Sigmoid colon (tissue), 7 donors: ENCODE data around the gene NEK2. TPM values are rescaled to one million over a fixed set of nuclear protein-coding genes. Genes with fewer than 3 reads are reported as not detected.

Experiments
- DNase-seq: peaks from one replicate; pipeline ENCODE4 v3.0.0-alpha.2; 2019
- H3K27ac ChIP-seq, 4 donors: fragments of 200-600 bp; sonication (generic); one replicate each; pipeline ENCODE4 v1.5.1; 2016 to 2019; ENCODE audit warnings: mild to moderate bottlenecking in 1 of 4
- H3K27me3 ChIP-seq, 3 donors: fragments of 200-600 bp; sonication (generic); one replicate each; pipeline ENCODE4 v1.5.1; 2019; ENCODE audit warnings: mild to moderate bottlenecking in 1 of 3
- H3K36me3 ChIP-seq, 4 donors: fragments of 200-600 bp; sonication (generic); one replicate each; pipeline ENCODE4 v1.5.1; 2016 to 2019
- H3K4me1 ChIP-seq, 4 donors: fragments of 200-600 bp; sonication (generic); one replicate each; pipeline ENCODE4 v1.5.1; 2017 to 2019
- H3K4me3 ChIP-seq, 4 donors: fragments of 200-600 bp; sonication (generic); one replicate each; pipeline ENCODE4 v1.5.1; 2017 to 2019; ENCODE audit warnings: mild to moderate bottlenecking in 2 of 4, moderate library complexity in 1 of 4
- H3K9me3 ChIP-seq, 4 donors: fragments of 200-600 bp in 3 of 4; sonication (generic) in 3 of 4; one replicate each; pipeline versions ENCODE4 v1.5.1 to v1.6.1; 2013 to 2019
- EP300 ChIP-seq, 4 donors: sonication (generic); formaldehyde crosslinking; IDR thresholded peaks; one replicate each; pipeline ENCODE4 v1.6.1; 2017; ENCODE audit warnings: antibody characterized with exemption in 4 of 4
- POLR2A ChIP-seq, 2 donors: fragments of 450-650 bp; IDR thresholded peaks; one replicate each; pipeline ENCODE4 v1.6.1; 2016; ENCODE audit warnings: antibody characterized with exemption in 2 of 2, mild to moderate bottlenecking in 2 of 2, moderate library complexity in 2 of 2
- POLR2AphosphoS5 ChIP-seq, 4 donors: sonication (generic); formaldehyde crosslinking; IDR thresholded peaks; one replicate each; pipeline ENCODE4 v1.6.1; 2017; ENCODE audit warnings: antibody characterized with exemption in 4 of 4
- WGBS, 2 donors: extraction: QIAGEN DNeasy Blood & Tissue Kit; methylation state at CpG; one replicate each; pipeline ENCODE4 v1.1.7; 2013; 5-methylcytosine and 5-hydroxymethylcytosine counted together
- intact Hi-C: fragments of 100-400 bp; cut with DNase I; formaldehyde crosslinking; loops from one replicate; pipeline ENCODE4 v1.15.1; 2023
- polyA plus RNA-seq, 3 donors: library from polyadenylated mRNA; stranded (reverse); fragments of 200-250 nt; gene quantifications; one replicate each; pipeline ENCODE4 v1.2.3, GENCODE V29; 2013
- total RNA-seq, 4 donors: library from RNA; depleted of rRNA; stranded (reverse); fragments of >200 nt; gene quantifications; one replicate each; pipeline ENCODE4 v1.1.0, GENCODE V29; 2016
- TF ChIP-seq, protein P1 (sequence below), 4 experiments: fragments of 450-650 bp in 3 of 4; fragments of 200-600 bp in 1 of 4; IDR thresholded peaks; one replicate each; pipeline ENCODE4 v1.5.1; 2016 to 2019; ENCODE audit warnings: antibody characterized with exemption in 4 of 4, mild to moderate bottlenecking in 3 of 4, moderate library complexity in 2 of 4
- donor health status: healthy with polysubstance abuse.
- donor health status: Bipolar disorder and iron deficiency.
- donor health status: healthy.

Gene NEK2
- total and polyA plus RNA-seq, 7 donors = 0.41 to 11.5 (median 1.9) TPM; not detected in 2

DNA sequence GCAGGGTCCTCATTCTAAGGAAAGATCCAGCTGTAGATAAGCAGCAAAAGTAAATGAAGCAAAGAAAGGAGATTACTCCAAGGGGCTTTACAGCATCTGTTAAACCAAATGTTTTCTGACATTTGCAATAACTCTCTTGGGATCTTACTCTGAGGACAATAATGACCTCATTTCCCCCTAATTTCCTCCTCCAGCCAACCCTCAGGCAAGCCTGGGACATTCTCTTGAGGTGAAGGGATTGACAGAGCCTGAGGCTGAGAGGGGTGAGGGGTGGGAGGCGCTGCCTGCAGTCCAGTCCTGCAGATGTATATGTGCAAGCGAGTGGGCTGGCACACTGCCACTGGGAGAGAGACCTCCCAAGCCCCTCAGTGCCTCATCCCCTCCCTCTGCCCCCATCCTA lies 40.5 kb upstream of the NEK2 start:
- Histone ChIP-seq H3K36me3 (no peaks in the 10 kb centered on the region), H3K4me3 (no peak overlapping the region), H3K27me3 (no peaks in the 10 kb centered on the region), H3K27ac (no peak overlapping the region), H3K9me3 (no peaks in the 10 kb centered on the region), H3K4me1 (no peaks in the 10 kb centered on the region)
- WGBS, 2 donors = 71 to 78% methylated on average over 2 of the region's 2 CpGs
- TF ChIP-seq, protein P1, sequence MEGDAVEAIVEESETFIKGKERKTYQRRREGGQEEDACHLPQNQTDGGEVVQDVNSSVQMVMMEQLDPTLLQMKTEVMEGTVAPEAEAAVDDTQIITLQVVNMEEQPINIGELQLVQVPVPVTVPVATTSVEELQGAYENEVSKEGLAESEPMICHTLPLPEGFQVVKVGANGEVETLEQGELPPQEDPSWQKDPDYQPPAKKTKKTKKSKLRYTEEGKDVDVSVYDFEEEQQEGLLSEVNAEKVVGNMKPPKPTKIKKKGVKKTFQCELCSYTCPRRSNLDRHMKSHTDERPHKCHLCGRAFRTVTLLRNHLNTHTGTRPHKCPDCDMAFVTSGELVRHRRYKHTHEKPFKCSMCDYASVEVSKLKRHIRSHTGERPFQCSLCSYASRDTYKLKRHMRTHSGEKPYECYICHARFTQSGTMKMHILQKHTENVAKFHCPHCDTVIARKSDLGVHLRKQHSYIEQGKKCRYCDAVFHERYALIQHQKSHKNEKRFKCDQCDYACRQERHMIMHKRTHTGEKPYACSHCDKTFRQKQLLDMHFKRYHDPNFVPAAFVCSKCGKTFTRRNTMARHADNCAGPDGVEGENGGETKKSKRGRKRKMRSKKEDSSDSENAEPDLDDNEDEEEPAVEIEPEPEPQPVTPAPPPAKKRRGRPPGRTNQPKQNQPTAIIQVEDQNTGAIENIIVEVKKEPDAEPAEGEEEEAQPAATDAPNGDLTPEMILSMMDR (IDR thresholded peaks at IDR 0.05) = no peak
- TF ChIP-seq EP300 (IDR thresholded peaks at IDR 0.05) (no peak), POLR2AphosphoS5 (IDR thresholded peaks at IDR 0.05) (no peak), POLR2A (IDR thresholded peaks at IDR 0.05) (no peak)
- intact Hi-C loops = no loop called here
- no peak for DNase-seq

DNA sequence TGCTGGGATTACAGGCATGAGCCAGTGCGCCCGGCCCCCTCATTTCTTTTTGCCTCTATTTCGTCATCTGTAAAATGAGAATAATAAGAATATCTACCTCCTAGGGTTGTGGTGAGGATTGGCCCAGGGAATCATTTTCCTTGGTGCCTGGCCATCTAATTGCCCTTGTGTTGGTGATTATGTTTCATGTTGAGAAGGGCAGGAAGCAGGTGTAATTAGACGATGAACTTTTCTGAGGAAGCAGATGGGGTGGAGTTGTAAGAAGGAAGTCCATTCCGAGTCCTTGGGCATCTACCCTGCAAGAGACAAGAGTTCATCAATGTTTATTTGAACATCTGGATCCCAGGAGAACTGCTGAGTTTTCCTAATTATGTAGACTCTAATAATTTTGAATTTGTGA lies 38.7 kb upstream of the NEK2 start:
- Histone ChIP-seq H3K36me3 (no peaks in the 10 kb centered on the region), H3K27ac (no peak overlapping the region), H3K27me3 (no peaks in the 10 kb centered on the region), H3K9me3 (no peaks in the 10 kb centered on the region), H3K4me1 (no peaks in the 10 kb centered on the region), H3K4me3 (no peak overlapping the region)
- intact Hi-C loops = no loop called here
- TF ChIP-seq POLR2A (IDR thresholded peaks at IDR 0.05) (no peak), EP300 (IDR thresholded peaks at IDR 0.05) (no peak), POLR2AphosphoS5 (IDR thresholded peaks at IDR 0.05) (no peak)
- TF ChIP-seq, protein P1 (IDR thresholded peaks at IDR 0.05) = no peak
- DNase-seq = no peak
- WGBS, 2 donors = 56 to 69% methylated on average over 5 of the region's 5 CpGs

DNA sequence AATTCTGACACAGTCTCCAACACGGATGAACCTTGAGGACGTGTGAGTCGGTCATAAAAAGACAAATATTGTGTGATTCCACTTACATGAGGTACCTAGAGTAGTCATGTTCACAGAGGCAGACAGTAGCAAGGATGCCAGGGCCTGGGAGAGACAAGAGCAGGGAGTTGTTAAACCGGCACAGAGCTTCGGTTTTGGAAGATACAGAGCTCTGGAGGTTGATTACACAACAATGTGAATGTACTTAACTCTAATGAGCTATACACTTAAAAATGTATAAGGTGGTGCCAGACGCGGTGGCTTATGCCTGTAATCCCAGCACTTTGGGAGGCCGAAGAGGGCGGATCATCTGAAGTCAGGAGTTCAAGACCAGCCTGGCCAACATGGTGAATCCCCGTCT lies 37.8 kb upstream of the NEK2 start:
- Histone ChIP-seq H3K27ac (no peak overlapping the region), H3K36me3 (no peaks in the 10 kb centered on the region), H3K4me1 (no peaks in the 10 kb centered on the region), H3K9me3 (no peaks in the 10 kb centered on the region), H3K27me3 (no peaks in the 10 kb centered on the region), H3K4me3 (no peak overlapping the region)
- no peak for TF ChIP-seq EP300 (IDR thresholded peaks at IDR 0.05)
- no peak for TF ChIP-seq POLR2AphosphoS5 (IDR thresholded peaks at IDR 0.05)
- TF ChIP-seq, protein P1 (IDR thresholded peaks at IDR 0.05) = no peak
- no peak for TF ChIP-seq POLR2A (IDR thresholded peaks at IDR 0.05)
- intact Hi-C loops = no loop called here
- no peak for DNase-seq
- 85 to 90% methylated on average over 10 of the region's 10 CpGs for WGBS, 2 donors

DNA sequence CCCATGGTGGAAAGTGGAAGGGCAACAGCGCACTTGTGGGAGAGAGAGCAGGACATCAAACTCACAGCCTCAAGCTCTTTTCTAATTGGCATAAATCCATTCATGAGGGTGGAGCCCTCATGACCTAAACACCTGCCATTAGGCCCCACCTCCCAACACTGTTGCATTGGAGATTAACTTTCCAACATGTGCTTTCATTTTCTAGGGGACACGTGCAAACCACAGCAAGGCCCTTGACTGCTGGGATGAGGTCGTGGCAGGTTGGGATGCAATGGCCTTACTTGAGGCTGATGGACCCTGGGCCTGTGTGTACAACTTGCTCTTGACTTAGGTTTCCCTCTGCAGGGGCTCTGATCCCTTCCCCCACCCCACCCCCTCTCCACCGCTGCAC lies 35.9 kb upstream of the NEK2 start:
- no peaks in the 10 kb centered on the region for H3K9me3 ChIP-seq
- H3K27ac ChIP-seq = no peak overlapping the region
- WGBS, 2 donors = 74 to 81% methylated on average over 4 of the region's 4 CpGs
- DNase-seq = no peak
- no peaks in the 10 kb centered on the region for H3K4me1 ChIP-seq
- TF ChIP-seq POLR2AphosphoS5 (IDR thresholded peaks at IDR 0.05) (no peak), POLR2A (IDR thresholded peaks at IDR 0.05) (no peak), EP300 (IDR thresholded peaks at IDR 0.05) (no peak)
- TF ChIP-seq, protein P1 (IDR thresholded peaks at IDR 0.05) = no peak
- intact Hi-C loops = no loop called here
- no peak overlapping the region for H3K4me3 ChIP-seq
- no peaks in the 10 kb centered on the region for H3K36me3 ChIP-seq
- no peaks in the 10 kb centered on the region for H3K27me3 ChIP-seq

DNA sequence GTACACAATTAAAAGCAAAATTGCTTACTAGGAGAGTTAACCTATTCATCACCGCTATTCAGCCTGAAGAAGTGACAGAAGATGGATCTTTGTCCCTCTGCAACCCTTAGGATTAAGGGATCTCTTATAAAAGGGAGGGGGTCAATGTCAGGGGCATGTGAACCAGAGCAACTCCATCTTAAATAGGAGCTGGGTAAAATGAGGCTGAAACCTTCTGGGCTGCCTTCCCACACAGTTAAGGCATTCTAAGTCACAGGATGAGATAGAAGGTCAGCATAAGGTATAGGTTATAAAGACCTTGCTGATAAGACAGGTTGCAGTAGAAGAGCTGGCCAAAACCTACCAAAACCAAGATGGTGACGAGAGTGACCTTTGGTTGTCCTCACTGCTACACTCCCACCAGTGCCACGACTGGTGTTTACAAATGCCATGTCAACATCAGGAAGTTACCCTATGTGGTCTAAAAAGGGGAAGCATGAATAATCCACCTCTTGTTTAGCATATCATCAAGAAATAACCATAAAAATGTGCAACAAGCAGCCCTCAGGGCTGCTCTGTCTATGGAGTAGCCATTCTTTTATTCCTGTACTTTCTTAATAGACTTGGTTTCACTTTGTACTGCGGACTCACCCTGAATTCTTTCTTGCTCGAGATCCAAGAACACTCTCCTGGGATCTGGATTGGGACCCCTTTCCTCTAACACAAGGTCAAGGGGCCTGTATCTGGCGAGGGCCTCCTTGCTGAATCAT lies 35.3 kb upstream of the NEK2 start:
- peaks cover 0 to 4% (median 1%) of the 10 kb centered on the region in 4 donors for H3K4me1 ChIP-seq
- no peaks in the 10 kb centered on the region for H3K9me3 ChIP-seq
- TF ChIP-seq POLR2A (IDR thresholded peaks at IDR 0.05) = no peak
- TF ChIP-seq POLR2AphosphoS5 (IDR thresholded peaks at IDR 0.05) = no peak
- TF ChIP-seq, protein P1 (IDR thresholded peaks at IDR 0.05) = no peak
- no peak for TF ChIP-seq EP300 (IDR thresholded peaks at IDR 0.05)
- H3K36me3 ChIP-seq = no peaks in the 10 kb centered on the region
- H3K4me3 ChIP-seq = no peak overlapping the region
- intact Hi-C loops = no loop called here
- H3K27me3 ChIP-seq = no peaks in the 10 kb centered on the region
- 77 to 82% methylated on average over 6 of the region's 6 CpGs for WGBS, 2 donors
- no peak for DNase-seq
- no peak overlapping the region for H3K27ac ChIP-seq
